Measurements from ENCODE around the gene CDK12.
A peak's percentile ranks its signal among the peaks of the same experiment; 100 is the strongest.
"Not testable (repeated sequence)": the region's sequence is repeated elsewhere in the genome, so short reads cannot be mapped to it uniquely, and the experiment has no call there.

Gene CDK12

GRCh38 chr17:39507511-39507910 lies 46.2 kb downstream of the CDK12 start:
- no peak for DNase-seq

GRCh38 chr17:39508987-39509386 lies 47.7 kb downstream of the CDK12 start:
- DNase-seq: no peak

- no peak for DNase-seq
Observed at GRCh38 chr17:39513309-39513708, 52.0 kb downstream of the CDK12 start.

GRCh38 chr17:39513915-39514314 lies 52.6 kb downstream of the CDK12 start:
- DNase-seq: no peak

GRCh38 chr17:39517224-39517623 lies 55.9 kb downstream of the CDK12 start:
- no peak for DNase-seq

- DNase-seq: no peak
Observed at GRCh38 chr17:39525801-39526506, 64.7 kb downstream of the CDK12 start.

- DNase-seq: no peak
Observed at GRCh38 chr17:39527220-39527813, 66.0 kb downstream of the CDK12 start.

GRCh38 chr17:39529455-39529854 lies 68.2 kb downstream of the CDK12 start:
- DNase-seq: no peak

GRCh38 chr17:39530513-39530912 lies 69.2 kb downstream of the CDK12 start:
- DNase-seq: no peak

- DNase-seq: no peak
Observed at GRCh38 chr17:39531252-39531651, 70.0 kb downstream of the CDK12 start.

- no peak for DNase-seq
Observed at GRCh38 chr17:39533891-39534290, 72.6 kb downstream of the CDK12 start.

GRCh38 chr17:39534768-39535405 lies 73.6 kb downstream of the CDK12 start:
- DNase-seq: no peak

- no peak for DNase-seq
Observed at GRCh38 chr17:39536468-39536867, 75.2 kb downstream of the CDK12 start.

- DNase-seq: not testable (repeated sequence)
Observed at GRCh38 chr17:39537364-39537763, 76.1 kb downstream of the CDK12 start.

GRCh38 chr17:39538866-39539265 lies 77.6 kb downstream of the CDK12 start:
- DNase-seq: no peak

GRCh38 chr17:39540611-39541010 lies 79.3 kb downstream of the CDK12 start:
- no peak for DNase-seq

GRCh38 chr17:39541652-39542051 lies 80.4 kb downstream of the CDK12 start:
- DNase-seq: no peak

- no peak for DNase-seq
Observed at GRCh38 chr17:39543176-39543575, 81.9 kb downstream of the CDK12 start.

- DNase-seq: no peak
Observed at GRCh38 chr17:39543664-39544063, 82.4 kb downstream of the CDK12 start.

GRCh38 chr17:39544361-39544760 lies 83.1 kb downstream of the CDK12 start:
- DNase-seq: not testable (repeated sequence)

- DNase-seq: peak; percentile 85 to 86
Observed at GRCh38 chr17:39547713-39548478, 86.6 kb downstream of the CDK12 start.

- DNase-seq: no peak
Observed at GRCh38 chr17:39548494-39549225, 87.4 kb downstream of the CDK12 start.

Measured in activated CD4-positive, alpha-beta T cell treated with anti-CD3 and anti-CD28 coated beads, Interleukin-2, amount 50 U/mL, for 48 hours (primary cell).